Measurements from ENCODE around the gene CBLB. TPM values are rescaled to one million over a fixed set of nuclear protein-coding genes. Genes with fewer than 3 reads are reported as not detected.

Gene CBLB
- total RNA-seq, 1 donor from 2014 or later, result 57.0 TPM

DNA sequence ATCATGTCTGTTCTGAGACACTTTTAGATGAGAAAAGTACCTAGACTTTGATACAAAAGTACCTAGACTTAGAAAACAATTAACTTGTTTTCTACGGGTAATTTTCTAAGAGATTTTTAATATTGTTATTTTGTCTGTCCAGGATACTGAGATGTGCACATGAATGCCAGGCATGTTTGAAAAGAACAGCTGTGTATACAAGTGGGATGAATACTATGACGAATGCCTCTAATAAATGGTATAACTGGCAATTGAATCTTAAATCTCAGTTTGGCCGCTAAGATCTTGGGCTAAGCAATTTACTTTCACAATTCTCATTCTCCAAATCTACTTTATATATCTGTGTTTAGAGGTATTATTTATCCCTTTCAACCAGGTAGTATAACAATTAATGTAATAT is 207.4 kb downstream of the CBLB start:
- no peaks in the 10 kb centered on the region for H3K27me3 Mint-ChIP-seq
- peaks cover 50% of the 10 kb centered on the region for H3K36me3 Mint-ChIP-seq

DNA sequence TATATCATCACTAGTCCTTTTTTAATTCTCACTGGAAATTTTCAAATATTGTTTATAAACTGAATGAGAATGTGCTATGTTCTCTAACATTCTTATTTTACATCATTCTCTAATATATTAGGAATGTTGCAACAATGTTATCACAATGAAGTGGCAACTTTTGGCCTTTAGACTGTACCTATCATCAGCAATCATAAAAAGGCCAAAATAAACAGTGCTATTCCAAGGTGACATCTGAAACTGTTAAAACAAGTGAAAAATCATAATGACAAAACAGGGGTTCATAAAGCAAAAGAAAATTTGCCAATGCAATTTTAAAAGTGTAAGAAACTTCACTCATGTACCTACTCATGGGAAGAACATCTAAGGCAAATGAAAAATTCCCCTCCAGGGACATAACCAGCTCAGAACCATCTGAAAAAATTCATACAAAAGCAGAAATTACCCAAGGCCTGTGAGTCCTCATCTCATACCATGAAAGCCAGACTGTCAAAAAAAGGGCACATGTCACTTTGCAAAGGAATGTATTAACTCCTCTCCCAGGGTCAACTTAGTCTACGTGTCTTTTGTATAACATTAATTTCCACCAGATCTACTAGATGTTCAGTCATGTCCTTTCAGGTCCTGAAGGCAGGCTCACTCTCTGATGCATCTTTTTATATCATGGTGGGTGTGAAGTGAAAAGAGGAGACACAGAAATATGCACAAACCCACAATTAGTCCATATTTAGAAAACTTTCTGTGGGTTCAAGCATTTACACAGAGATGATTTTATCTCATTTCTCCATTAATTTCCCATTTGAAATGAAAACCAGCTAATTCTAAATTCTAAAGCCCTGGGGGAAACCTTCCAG is 211.9 kb downstream of the CBLB start:
- no peak overlapping the region for H3K4me3 Mint-ChIP-seq
- peaks cover 8% of the 10 kb centered on the region for H3K4me1 Mint-ChIP-seq (ENCODE audit: unreplicated experiment)
- TF ChIP-seq, protein P1, sequence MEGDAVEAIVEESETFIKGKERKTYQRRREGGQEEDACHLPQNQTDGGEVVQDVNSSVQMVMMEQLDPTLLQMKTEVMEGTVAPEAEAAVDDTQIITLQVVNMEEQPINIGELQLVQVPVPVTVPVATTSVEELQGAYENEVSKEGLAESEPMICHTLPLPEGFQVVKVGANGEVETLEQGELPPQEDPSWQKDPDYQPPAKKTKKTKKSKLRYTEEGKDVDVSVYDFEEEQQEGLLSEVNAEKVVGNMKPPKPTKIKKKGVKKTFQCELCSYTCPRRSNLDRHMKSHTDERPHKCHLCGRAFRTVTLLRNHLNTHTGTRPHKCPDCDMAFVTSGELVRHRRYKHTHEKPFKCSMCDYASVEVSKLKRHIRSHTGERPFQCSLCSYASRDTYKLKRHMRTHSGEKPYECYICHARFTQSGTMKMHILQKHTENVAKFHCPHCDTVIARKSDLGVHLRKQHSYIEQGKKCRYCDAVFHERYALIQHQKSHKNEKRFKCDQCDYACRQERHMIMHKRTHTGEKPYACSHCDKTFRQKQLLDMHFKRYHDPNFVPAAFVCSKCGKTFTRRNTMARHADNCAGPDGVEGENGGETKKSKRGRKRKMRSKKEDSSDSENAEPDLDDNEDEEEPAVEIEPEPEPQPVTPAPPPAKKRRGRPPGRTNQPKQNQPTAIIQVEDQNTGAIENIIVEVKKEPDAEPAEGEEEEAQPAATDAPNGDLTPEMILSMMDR (conservative IDR thresholded peaks at IDR 0.05), result no peak
- H3K27me3 Mint-ChIP-seq, result no peaks in the 10 kb centered on the region
- H3K27ac Mint-ChIP-seq, result peak overlapping the region; percentile 43
- no peak for DNase-seq (ENCODE audit: extremely low spot score, unreplicated experiment)
- H3K9me3 Mint-ChIP-seq, result no peaks in the 10 kb centered on the region
- H3K36me3 Mint-ChIP-seq, result peaks cover 30% of the 10 kb centered on the region

More for the DNA sequence above, 207.4 kb downstream of the CBLB start:
- Mint-ChIP-seq H3K9me3 (peaks cover 5% of the 10 kb centered on the region), H3K27ac (no peak overlapping the region), H3K4me1 (ENCODE audit: unreplicated experiment) (peaks cover 7% of the 10 kb centered on the region), H3K4me3 (no peak overlapping the region)
- DNase-seq (ENCODE audit: extremely low spot score, unreplicated experiment), result no peak
- TF ChIP-seq, protein P1 (conservative IDR thresholded peaks at IDR 0.05), result no peak

GRCh38 chr3:105653868-105654267 is 214.9 kb downstream of the CBLB start:
- H3K9me3 Mint-ChIP-seq, result no peaks in the 10 kb centered on the region
- peaks cover 14% of the 10 kb centered on the region for H3K4me1 Mint-ChIP-seq (ENCODE audit: unreplicated experiment)
- peaks cover 16% of the 10 kb centered on the region for H3K36me3 Mint-ChIP-seq
- no peaks in the 10 kb centered on the region for H3K27me3 Mint-ChIP-seq
- TF ChIP-seq, protein P1 (conservative IDR thresholded peaks at IDR 0.05), result no peak
- no peak for DNase-seq (ENCODE audit: extremely low spot score, unreplicated experiment)
- no peak overlapping the region for H3K27ac Mint-ChIP-seq
- H3K4me3 Mint-ChIP-seq, result no peak overlapping the region

DNA sequence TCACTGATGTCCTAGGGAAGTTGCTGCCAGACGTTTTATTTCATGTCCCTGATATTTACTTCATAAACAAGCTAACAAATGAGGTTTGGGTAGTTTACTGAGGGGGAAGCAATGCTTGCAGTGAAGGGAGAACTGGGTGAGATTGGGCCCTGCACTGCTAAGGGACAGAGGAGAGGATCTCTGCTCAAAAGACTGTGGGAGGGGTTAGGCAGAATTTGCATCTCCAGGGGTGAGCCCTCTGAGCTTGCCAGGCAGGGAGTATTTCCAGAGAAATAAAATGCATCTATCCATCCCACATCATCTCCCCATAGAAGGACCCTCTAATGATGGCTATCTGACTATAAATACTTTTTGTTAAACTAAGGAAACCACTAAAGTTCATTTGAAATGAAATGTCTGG is 215.6 kb downstream of the CBLB start:
- no peak for DNase-seq (ENCODE audit: extremely low spot score, unreplicated experiment)
- Mint-ChIP-seq H3K36me3 (peaks cover 9% of the 10 kb centered on the region), H3K4me1 (ENCODE audit: unreplicated experiment) (peaks cover 17% of the 10 kb centered on the region), H3K27me3 (no peaks in the 10 kb centered on the region), H3K27ac (no peak overlapping the region), H3K9me3 (no peaks in the 10 kb centered on the region), H3K4me3 (no peak overlapping the region)
- TF ChIP-seq, protein P1 (conservative IDR thresholded peaks at IDR 0.05), result no peak

GRCh38 chr3:105649480-105649879 is 219.3 kb downstream of the CBLB start:
- no peaks in the 10 kb centered on the region for H3K36me3 Mint-ChIP-seq
- H3K27me3 Mint-ChIP-seq, result no peaks in the 10 kb centered on the region
- peak overlapping the region; percentile 4 for H3K27ac Mint-ChIP-seq
- H3K9me3 Mint-ChIP-seq, result no peaks in the 10 kb centered on the region
- DNase-seq (ENCODE audit: extremely low spot score, unreplicated experiment), result no peak
- H3K4me1 Mint-ChIP-seq (ENCODE audit: unreplicated experiment), result peaks cover 9% of the 10 kb centered on the region
- no peak overlapping the region for H3K4me3 Mint-ChIP-seq
- TF ChIP-seq, protein P1 (conservative IDR thresholded peaks at IDR 0.05), result no peak
